ENCODE measurements around the gene PPP1R26.
"Not testable (repeated sequence)": the region's sequence is repeated elsewhere in the genome, so short reads cannot be mapped to it uniquely, and the experiment has no call there.

PPP1R26 gene

GRCh38 chr9:135479469-135480052, at the start of gene PPP1R26:
Gene PPP1R26, plus strand, starts transcription at chr9:135479782. Its CDS starts 4,729 bp downstream, at chr9:135484511.
- no peak for ATAC-seq (replicated peaks; ENCODE audit: extremely low read depth, poor library complexity, severe bottlenecking)
- Mint-ChIP-seq H3K36me3 (ENCODE audit: insufficient read depth) (peaks cover 3% of the 10 kb centered on the region), H3K4me1 (peaks cover 10% of the 10 kb centered on the region), H3K27ac (ENCODE audit: low read depth) (peak within 1 kb of the TSS; percentile 51), H3K9me3 (no peaks in the 10 kb centered on the region), H3K27me3 (peaks cover 62% of the 10 kb centered on the region), H3K4me3 (peak within 1 kb of the TSS; percentile 84)
- no peak for DNase-seq (ENCODE audit: low spot score in 2 of 2)

GRCh38 chr9:135437259-135437658, 42.3 kb upstream of the PPP1R26 start:
- H3K9me3 Mint-ChIP-seq: peaks cover 11% of the 10 kb centered on the region
- no peak overlapping the region for H3K27ac Mint-ChIP-seq (ENCODE audit: low read depth)
- H3K4me1 Mint-ChIP-seq: no peaks in the 10 kb centered on the region
- H3K4me3 Mint-ChIP-seq: no peak overlapping the region
- ATAC-seq (replicated peaks; ENCODE audit: extremely low read depth, poor library complexity, severe bottlenecking) (no peak), DNase-seq (ENCODE audit: low spot score in 2 of 2) (no peak)
- H3K27me3 Mint-ChIP-seq: peaks cover 32% of the 10 kb centered on the region
- no peaks in the 10 kb centered on the region for H3K36me3 Mint-ChIP-seq (ENCODE audit: insufficient read depth)

GRCh38 chr9:135437696-135438095, 41.9 kb upstream of the PPP1R26 start:
- H3K4me3 Mint-ChIP-seq; DNase-seq (ENCODE audit: low spot score in 2 of 2); H3K4me1 Mint-ChIP-seq; ATAC-seq (replicated peaks; ENCODE audit: extremely low read depth, poor library complexity, severe bottlenecking); H3K27ac Mint-ChIP-seq (ENCODE audit: low read depth); H3K36me3 Mint-ChIP-seq (ENCODE audit: insufficient read depth): not testable (repeated sequence)
- H3K9me3 Mint-ChIP-seq: peaks cover 11% of the 10 kb centered on the region
- peaks cover 37% of the 10 kb centered on the region for H3K27me3 Mint-ChIP-seq

- H3K4me1 Mint-ChIP-seq; H3K27ac Mint-ChIP-seq (ENCODE audit: low read depth); DNase-seq (ENCODE audit: low spot score in 2 of 2); H3K36me3 Mint-ChIP-seq (ENCODE audit: insufficient read depth); ATAC-seq (replicated peaks; ENCODE audit: extremely low read depth, poor library complexity, severe bottlenecking); H3K4me3 Mint-ChIP-seq: not testable (repeated sequence)
- H3K9me3 Mint-ChIP-seq: peaks cover 11% of the 10 kb centered on the region
- peaks cover 47% of the 10 kb centered on the region for H3K27me3 Mint-ChIP-seq
Measured at GRCh38 chr9:135438581-135439232, 40.9 kb upstream of the PPP1R26 start.

GRCh38 chr9:135439514-135439913, 40.1 kb upstream of the PPP1R26 start:
- H3K4me3 Mint-ChIP-seq; DNase-seq (ENCODE audit: low spot score in 2 of 2); H3K4me1 Mint-ChIP-seq; H3K36me3 Mint-ChIP-seq (ENCODE audit: insufficient read depth); ATAC-seq (replicated peaks; ENCODE audit: extremely low read depth, poor library complexity, severe bottlenecking); H3K27ac Mint-ChIP-seq (ENCODE audit: low read depth): not testable (repeated sequence)
- Mint-ChIP-seq H3K9me3 (peaks cover 11% of the 10 kb centered on the region), H3K27me3 (peaks cover 51% of the 10 kb centered on the region)

GRCh38 chr9:135439916-135440315, 39.7 kb upstream of the PPP1R26 start:
- H3K4me3 Mint-ChIP-seq: no peak overlapping the region
- no peaks in the 10 kb centered on the region for H3K36me3 Mint-ChIP-seq (ENCODE audit: insufficient read depth)
- H3K9me3 Mint-ChIP-seq: peaks cover 11% of the 10 kb centered on the region
- ATAC-seq (replicated peaks; ENCODE audit: extremely low read depth, poor library complexity, severe bottlenecking) (no peak), DNase-seq (ENCODE audit: low spot score in 2 of 2) (no peak)
- H3K4me1 Mint-ChIP-seq: no peaks in the 10 kb centered on the region
- H3K27me3 Mint-ChIP-seq: peaks cover 51% of the 10 kb centered on the region
- H3K27ac Mint-ChIP-seq (ENCODE audit: low read depth): no peak overlapping the region

GRCh38 chr9:135440620-135441019, 39.0 kb upstream of the PPP1R26 start:
- Mint-ChIP-seq H3K27ac (ENCODE audit: low read depth) (no peak overlapping the region), H3K27me3 (peaks cover 58% of the 10 kb centered on the region), H3K36me3 (ENCODE audit: insufficient read depth) (no peaks in the 10 kb centered on the region), H3K4me1 (no peaks in the 10 kb centered on the region), H3K4me3 (no peak overlapping the region), H3K9me3 (peaks cover 11% of the 10 kb centered on the region)
- ATAC-seq (replicated peaks; ENCODE audit: extremely low read depth, poor library complexity, severe bottlenecking): no peak
- DNase-seq (ENCODE audit: low spot score in 2 of 2): no peak

- not testable (repeated sequence) for H3K4me1 Mint-ChIP-seq; H3K36me3 Mint-ChIP-seq (ENCODE audit: insufficient read depth); H3K4me3 Mint-ChIP-seq; H3K27ac Mint-ChIP-seq (ENCODE audit: low read depth); ATAC-seq (replicated peaks; ENCODE audit: extremely low read depth, poor library complexity, severe bottlenecking); DNase-seq (ENCODE audit: low spot score in 2 of 2)
- H3K27me3 Mint-ChIP-seq: peaks cover 60% of the 10 kb centered on the region
- peaks cover 11% of the 10 kb centered on the region for H3K9me3 Mint-ChIP-seq
Measured at GRCh38 chr9:135441105-135442071, 38.2 kb upstream of the PPP1R26 start.

- H3K4me1 Mint-ChIP-seq: no peaks in the 10 kb centered on the region
- ATAC-seq (replicated peaks; ENCODE audit: extremely low read depth, poor library complexity, severe bottlenecking): no peak
- no peak for DNase-seq (ENCODE audit: low spot score in 2 of 2)
- no peak overlapping the region for H3K27ac Mint-ChIP-seq (ENCODE audit: low read depth)
- no peak overlapping the region for H3K4me3 Mint-ChIP-seq
- no peaks in the 10 kb centered on the region for H3K36me3 Mint-ChIP-seq (ENCODE audit: insufficient read depth)
- peaks cover 60% of the 10 kb centered on the region for H3K27me3 Mint-ChIP-seq
- H3K9me3 Mint-ChIP-seq: peaks cover 6% of the 10 kb centered on the region
Measured at GRCh38 chr9:135442075-135442474, 37.5 kb upstream of the PPP1R26 start.

- Mint-ChIP-seq H3K36me3 (ENCODE audit: insufficient read depth) (no peaks in the 10 kb centered on the region), H3K27me3 (peaks cover 60% of the 10 kb centered on the region), H3K4me3 (no peak overlapping the region), H3K27ac (ENCODE audit: low read depth) (no peak overlapping the region), H3K4me1 (no peaks in the 10 kb centered on the region), H3K9me3 (no peaks in the 10 kb centered on the region)
- DNase-seq (ENCODE audit: low spot score in 2 of 2): no peak
- ATAC-seq (replicated peaks; ENCODE audit: extremely low read depth, poor library complexity, severe bottlenecking): no peak
Measured at GRCh38 chr9:135443797-135444425, 35.7 kb upstream of the PPP1R26 start.

- H3K9me3 Mint-ChIP-seq: no peaks in the 10 kb centered on the region
- H3K27ac Mint-ChIP-seq (ENCODE audit: low read depth): no peak overlapping the region
- H3K4me1 Mint-ChIP-seq: no peaks in the 10 kb centered on the region
- H3K27me3 Mint-ChIP-seq: peaks cover 29% of the 10 kb centered on the region
- H3K4me3 Mint-ChIP-seq: no peak overlapping the region
- no peaks in the 10 kb centered on the region for H3K36me3 Mint-ChIP-seq (ENCODE audit: insufficient read depth)
- DNase-seq (ENCODE audit: low spot score in 2 of 2) (no peak), ATAC-seq (replicated peaks; ENCODE audit: extremely low read depth, poor library complexity, severe bottlenecking) (no peak)
Measured at GRCh38 chr9:135447126-135447525, 32.5 kb upstream of the PPP1R26 start.

GRCh38 chr9:135448663-135449100, 30.9 kb upstream of the PPP1R26 start:
- H3K4me1 Mint-ChIP-seq: no peaks in the 10 kb centered on the region
- no peak overlapping the region for H3K27ac Mint-ChIP-seq (ENCODE audit: low read depth)

More at GRCh38 chr9:135448663-135449100, 30.9 kb upstream of the PPP1R26 start:
- H3K36me3 Mint-ChIP-seq (ENCODE audit: insufficient read depth): no peaks in the 10 kb centered on the region
- DNase-seq (ENCODE audit: low spot score in 2 of 2): no peak
- H3K9me3 Mint-ChIP-seq: no peaks in the 10 kb centered on the region
- peaks cover 14% of the 10 kb centered on the region for H3K27me3 Mint-ChIP-seq
- H3K4me3 Mint-ChIP-seq: no peak overlapping the region
- no peak for ATAC-seq (replicated peaks; ENCODE audit: extremely low read depth, poor library complexity, severe bottlenecking)

All from central memory CD8-positive, alpha-beta T cell (primary cell).